Natural killer cell (primary cell): ENCODE data around the gene SAMD14. TPM values are rescaled to one million over a fixed set of nuclear protein-coding genes. Genes with fewer than 3 reads are reported as not detected.

ENCODE experiments used
- ATAC-seq, 3 donors: fragments of 150-1000 bp in 2 of 3; fragments of 200-7000 bp in 1 of 3; cut with Tn5 transposase; 1 replicate in 1 of 3; 2 replicates in 2 of 3; pipeline ENCODE4 v1.10.0; 2021; ENCODE audit warnings: mild to moderate bottlenecking in 2 of 3, moderate library complexity in 2 of 3
- DNase-seq, 2 donors: peaks; one replicate each; pipeline versions ENCODE4 v3.0.0 to v3.0.0-alpha.2; 2013 to 2021; ENCODE audit warnings: mixed read lengths in 1 of 2
- H3K27ac ChIP-seq: one replicate; pipeline ENCODE4 v1.5.1; 2013; ENCODE audit warnings: mild to moderate bottlenecking, low read length
- H3K27me3 ChIP-seq: one replicate; pipeline ENCODE4 v1.6.1; 2013; ENCODE audit warnings: low read length; ENCODE audit not compliant: control insufficient read depth, insufficient read depth
- H3K36me3 ChIP-seq: one replicate; pipeline ENCODE4 v1.6.1; 2013; ENCODE audit warnings: low read length; ENCODE audit not compliant: control insufficient read depth, insufficient read depth
- H3K4me1 ChIP-seq: one replicate; pipeline ENCODE4 v1.6.1; 2013; ENCODE audit warnings: low read length; ENCODE audit not compliant: control insufficient read depth, insufficient read depth
- H3K4me3 ChIP-seq: one replicate; pipeline ENCODE4 v1.5.1; 2013; ENCODE audit warnings: low read length
- H3K9me3 ChIP-seq: one replicate; pipeline ENCODE4 v1.6.1; 2013; ENCODE audit warnings: low read length; ENCODE audit not compliant: control insufficient read depth, insufficient read depth
- H3K27ac Mint-ChIP-seq, 2 donors: one replicate each; pipeline ENCODE4 v1.8.0; 2022; ENCODE audit warnings: mild to moderate bottlenecking in 2 of 2, mixed read lengths in 2 of 2, moderate library complexity in 1 of 2
- H3K27me3 Mint-ChIP-seq, 2 donors: one replicate each; pipeline ENCODE4 v1.8.0; 2022; ENCODE audit warnings: low read depth in 2 of 2, mixed read lengths in 2 of 2
- H3K36me3 Mint-ChIP-seq: one replicate; pipeline ENCODE4 v1.8.0; 2022; ENCODE audit warnings: mixed read lengths
- H3K4me1 Mint-ChIP-seq, 2 donors: one replicate each; pipeline ENCODE4 v1.8.0; 2022; ENCODE audit warnings: mixed read lengths in 2 of 2
- H3K4me3 Mint-ChIP-seq: one replicate; pipeline ENCODE4 v1.8.0; 2022; ENCODE audit warnings: mild to moderate bottlenecking, moderate library complexity, mixed read lengths
- H3K9me3 Mint-ChIP-seq, 2 donors: one replicate each; pipeline ENCODE4 v1.8.0; 2022; ENCODE audit warnings: mixed read lengths in 2 of 2
- WGBS: methylation state at CpG from one replicate; pipeline ENCODE4 v1.1.7; 2013; ENCODE audit warnings: missing lambda C conversion rate; ENCODE audit not compliant: insufficient coverage; 5-methylcytosine and 5-hydroxymethylcytosine counted together
- intact Hi-C: fragments of 100-400 bp; cut with micrococcal nuclease; formaldehyde crosslinking; loops from one replicate; pipeline ENCODE4 v1.14.2; 2022
- total RNA-seq, 4 donors: library from RNA; stranded (reverse); fragments of 120-200 nt in 1 of 4; gene quantifications; one replicate each; pipeline versions ENCODE4 v1.2.3 to v1.2.4, GENCODE V29; 2013 to 2022
- TF ChIP-seq, protein P1 (sequence below): fragments of 200-600 bp; IDR thresholded peaks from one replicate; pipeline ENCODE4 v1.8.0; 2022; ENCODE audit warnings: antibody characterized with exemption

The SAMD14 gene
- total RNA-seq, 3 donors from 2014 or later (not counting 1 experiment from before 2014, with no cell fraction given) = 1.1 to 2.1 (median 1.5) TPM

DNA sequence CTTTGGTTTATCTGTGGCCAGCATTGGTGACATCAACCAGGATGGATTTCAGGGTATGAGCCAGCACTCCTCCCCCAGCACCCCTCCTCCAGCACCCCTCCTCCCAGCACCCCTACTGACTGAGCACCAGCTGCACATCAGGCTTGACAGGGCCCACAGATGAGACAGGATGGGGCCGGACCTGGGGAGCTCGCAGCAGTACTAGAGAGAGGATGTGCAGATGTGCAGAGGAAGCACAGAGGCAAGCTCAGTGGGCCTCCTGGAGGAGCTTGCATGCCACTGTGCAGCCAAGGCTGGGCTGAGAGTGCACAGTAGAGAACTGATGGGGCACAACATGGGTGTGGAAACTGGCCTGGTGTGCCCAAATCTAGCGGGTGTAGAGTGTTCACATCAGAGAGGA is 57.8 kb downstream of the SAMD14 start:
- Histone ChIP-seq H3K27ac (no peak overlapping the region), H3K4me1 (no peaks in the 10 kb centered on the region), H3K27me3 (no peaks in the 10 kb centered on the region), H3K36me3 (no peaks in the 10 kb centered on the region), H3K9me3 (no peaks in the 10 kb centered on the region), H3K4me3 (no peak overlapping the region)
- peaks cover 0 to 12% of the 10 kb centered on the region in 2 donors for H3K27me3 Mint-ChIP-seq
- H3K9me3 Mint-ChIP-seq = no peaks in the 10 kb centered on the region
- TF ChIP-seq, protein P1, sequence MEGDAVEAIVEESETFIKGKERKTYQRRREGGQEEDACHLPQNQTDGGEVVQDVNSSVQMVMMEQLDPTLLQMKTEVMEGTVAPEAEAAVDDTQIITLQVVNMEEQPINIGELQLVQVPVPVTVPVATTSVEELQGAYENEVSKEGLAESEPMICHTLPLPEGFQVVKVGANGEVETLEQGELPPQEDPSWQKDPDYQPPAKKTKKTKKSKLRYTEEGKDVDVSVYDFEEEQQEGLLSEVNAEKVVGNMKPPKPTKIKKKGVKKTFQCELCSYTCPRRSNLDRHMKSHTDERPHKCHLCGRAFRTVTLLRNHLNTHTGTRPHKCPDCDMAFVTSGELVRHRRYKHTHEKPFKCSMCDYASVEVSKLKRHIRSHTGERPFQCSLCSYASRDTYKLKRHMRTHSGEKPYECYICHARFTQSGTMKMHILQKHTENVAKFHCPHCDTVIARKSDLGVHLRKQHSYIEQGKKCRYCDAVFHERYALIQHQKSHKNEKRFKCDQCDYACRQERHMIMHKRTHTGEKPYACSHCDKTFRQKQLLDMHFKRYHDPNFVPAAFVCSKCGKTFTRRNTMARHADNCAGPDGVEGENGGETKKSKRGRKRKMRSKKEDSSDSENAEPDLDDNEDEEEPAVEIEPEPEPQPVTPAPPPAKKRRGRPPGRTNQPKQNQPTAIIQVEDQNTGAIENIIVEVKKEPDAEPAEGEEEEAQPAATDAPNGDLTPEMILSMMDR = no peak
- 74% methylated on average over 3 of the region's 3 CpGs for WGBS
- no peak overlapping the region for H3K27ac Mint-ChIP-seq
- ATAC-seq (no peak), DNase-seq (no peak)
- intact Hi-C loops = no loop called here
- no peaks in the 10 kb centered on the region for H3K36me3 Mint-ChIP-seq
- no peaks in the 10 kb centered on the region for H3K4me1 Mint-ChIP-seq
- no peak overlapping the region for H3K4me3 Mint-ChIP-seq

GRCh38 chr17:50071692-50072091 is 58.3 kb downstream of the SAMD14 start:
- Mint-ChIP-seq H3K4me1 (no peaks in the 10 kb centered on the region), H3K27me3 (peaks cover 0 to 10% of the 10 kb centered on the region in 2 donors), H3K36me3 (no peaks in the 10 kb centered on the region), H3K9me3 (no peaks in the 10 kb centered on the region), H3K27ac (no peak overlapping the region), H3K4me3 (no peak overlapping the region)
- TF ChIP-seq, protein P1 = no peak
- Histone ChIP-seq H3K4me1 (no peaks in the 10 kb centered on the region), H3K36me3 (no peaks in the 10 kb centered on the region), H3K27me3 (no peaks in the 10 kb centered on the region), H3K4me3 (no peak overlapping the region), H3K27ac (no peak overlapping the region), H3K9me3 (no peaks in the 10 kb centered on the region)
- ATAC-seq (no peak), DNase-seq (no peak)
- intact Hi-C loops = no loop called here
- WGBS = 95% methylated on average over 4 of the region's 6 CpGs

- peaks cover 0 to 10% of the 10 kb centered on the region in 2 donors for H3K27me3 Mint-ChIP-seq
- H3K4me1 Mint-ChIP-seq = no peaks in the 10 kb centered on the region
- WGBS = 93% methylated on average over 16 of the region's 16 CpGs
- Histone ChIP-seq H3K9me3 (no peaks in the 10 kb centered on the region), H3K4me1 (no peaks in the 10 kb centered on the region), H3K27me3 (no peaks in the 10 kb centered on the region), H3K36me3 (no peaks in the 10 kb centered on the region), H3K4me3 (no peak overlapping the region), H3K27ac (no peak overlapping the region)
- DNase-seq = no peak
- TF ChIP-seq, protein P1 = no peak
- intact Hi-C loops = no loop called here
- ATAC-seq = no peak
- no peaks in the 10 kb centered on the region for H3K36me3 Mint-ChIP-seq
- no peak overlapping the region for H3K27ac Mint-ChIP-seq
- H3K4me3 Mint-ChIP-seq = no peak overlapping the region
- no peaks in the 10 kb centered on the region for H3K9me3 Mint-ChIP-seq
These were observed 58.9 kb downstream of the SAMD14 start for GRCh38 chr17:50070908-50071680.

- intact Hi-C loops = no loop called here
- no peaks in the 10 kb centered on the region for H3K9me3 ChIP-seq
- DNase-seq (no peak), ATAC-seq (no peak)
- no peaks in the 10 kb centered on the region for H3K27me3 ChIP-seq
- TF ChIP-seq, protein P1 = no peak
- Mint-ChIP-seq H3K27me3 (peaks cover 4 to 11% of the 10 kb centered on the region in 2 donors), H3K36me3 (no peaks in the 10 kb centered on the region), H3K4me3 (no peak overlapping the region), H3K27ac (no peak overlapping the region), H3K4me1 (no peaks in the 10 kb centered on the region), H3K9me3 (no peaks in the 10 kb centered on the region)
- no peaks in the 10 kb centered on the region for H3K4me1 ChIP-seq
- no peak overlapping the region for H3K27ac ChIP-seq
- no peaks in the 10 kb centered on the region for H3K36me3 ChIP-seq
- 94% methylated on average over 13 of the region's 13 CpGs for WGBS
- H3K4me3 ChIP-seq = no peak overlapping the region
These were observed 62.0 kb downstream of the SAMD14 start for GRCh38 chr17:50067996-50068395.
